Loucy (cell line): ENCODE data around the gene GP5.

ENCODE experiments used
- H2AFZ ChIP-seq: fragments of 200-600 bp; sonication (generic); 2 replicates; pipeline ENCODE4 v1.6.0; 2016; ENCODE audit warnings: antibody characterized with exemption, mild to moderate bottlenecking, low read length, moderate library complexity
- H3F3A ChIP-seq: fragments of 200-600 bp; 2 replicates; pipeline ENCODE4 v1.6.0; 2016; ENCODE audit warnings: antibody characterized with exemption, low read depth, mild to moderate bottlenecking
- H3K27me3 ChIP-seq: fragments of 200-600 bp; sonication (generic); 2 replicates; pipeline ENCODE4 v1.6.1; 2014; ENCODE audit warnings: low read length, mild to moderate bottlenecking; ENCODE audit not compliant: insufficient read depth, poor library complexity, severe bottlenecking
- H3K36me3 ChIP-seq: fragments of 200-600 bp; sonication (generic); 2 replicates; pipeline ENCODE4 v1.6.1; 2016; ENCODE audit warnings: low read length; ENCODE audit not compliant: insufficient read depth
- H3K4me1 ChIP-seq: fragments of 200-600 bp; sonication (generic); 2 replicates; pipeline ENCODE4 v1.5.1; 2014; ENCODE audit warnings: low read length, mild to moderate bottlenecking; ENCODE audit not compliant: insufficient read depth, poor library complexity, severe bottlenecking
- H3K4me2 ChIP-seq: fragments of 200-600 bp; sonication (generic); 2 replicates; pipeline ENCODE4 v1.6.0; 2014; ENCODE audit warnings: antibody characterized with exemption, low read length, low read depth, mild to moderate bottlenecking; ENCODE audit not compliant: poor library complexity, severe bottlenecking
- H3K4me3 ChIP-seq: fragments of 200-600 bp; sonication (generic); 2 replicates; pipeline ENCODE4 v1.5.1; 2014; ENCODE audit warnings: low read length, mild to moderate bottlenecking, mixed read lengths; ENCODE audit not compliant: poor library complexity, severe bottlenecking
- H3K79me2 ChIP-seq: fragments of 200-600 bp; sonication (generic); 2 replicates; pipeline ENCODE4 v1.6.1; 2014; ENCODE audit warnings: low read length; ENCODE audit not compliant: insufficient read depth
- H3K9ac ChIP-seq: fragments of 200-600 bp; sonication (generic); 2 replicates; pipeline ENCODE4 v1.6.0; 2014; ENCODE audit warnings: mild to moderate bottlenecking, low read depth, low read length, moderate library complexity; ENCODE audit not compliant: poor library complexity, severe bottlenecking
- H3K9me2 ChIP-seq: fragments of 200-600 bp; sonication (generic); replicated peaks from 2 replicates; pipeline ENCODE4 v1.6.1; 2016; ENCODE audit warnings: low read depth, low read length, mixed read lengths
- H3K9me3 ChIP-seq: fragments of 200-600 bp; sonication (generic); 2 replicates; pipeline ENCODE4 v1.6.1; 2014; ENCODE audit warnings: mild to moderate bottlenecking, antibody characterized with exemption, low read length, low read depth; ENCODE audit not compliant: insufficient read depth
- H4K20me1 ChIP-seq: fragments of 200-600 bp; sonication (generic); 2 replicates; pipeline ENCODE4 v1.6.0; 2014; ENCODE audit warnings: antibody characterized with exemption, low read length, mild to moderate bottlenecking; ENCODE audit not compliant: insufficient read depth, poor library complexity, severe bottlenecking
- CTCF ChIP-seq: fragments of 200-600 bp; sonication (generic); conservative IDR thresholded peaks from 2 replicates; pipeline ENCODE4 v1.5.1; 2014; ENCODE audit warnings: mild to moderate bottlenecking, antibody characterized with exemption, low read length
- EZH2phosphoT487 ChIP-seq: fragments of 200-600 bp; IDR thresholded peaks from 2 replicates; pipeline ENCODE4 v1.6.1; 2018; ENCODE audit warnings: antibody characterized with exemption, mild to moderate bottlenecking, moderate library complexity, borderline replicate concordance

GP5 gene

GRCh38 chr3:194370753-194371152, 28.3 kb downstream of the GP5 start:
- H3K4me2 ChIP-seq = no peak overlapping the region
- H3K4me3 ChIP-seq = no peak overlapping the region
- H3K4me1 ChIP-seq = no peaks in the 10 kb centered on the region
- no peaks in the 10 kb centered on the region for H3K9me2 ChIP-seq
- no peaks in the 10 kb centered on the region for H3K9me3 ChIP-seq
- H3K36me3 ChIP-seq = no peaks in the 10 kb centered on the region
- H3K79me2 ChIP-seq = no peaks in the 10 kb centered on the region
- no peak overlapping the region for H2AFZ ChIP-seq
- TF ChIP-seq CTCF (no peak), EZH2phosphoT487 (no peak)
- H4K20me1 ChIP-seq = no peaks in the 10 kb centered on the region
- H3K9ac ChIP-seq = no peak overlapping the region
- no peaks in the 10 kb centered on the region for H3K27me3 ChIP-seq
- no peaks in the 10 kb centered on the region for H3F3A ChIP-seq

GRCh38 chr3:194369522-194370279, 29.4 kb downstream of the GP5 start, which contains the start of gene LRRC15:
Gene LRRC15 (minus strand): TSS chr3:194369743. CDS start chr3:194361043, 8,700 bp downstream.
- Histone ChIP-seq H3K4me1 (no peaks in the 10 kb centered on the region), H2AFZ (no peak within 1 kb of the TSS), H3K27me3 (no peaks in the 10 kb centered on the region), H3K9ac (no peak within 1 kb of the TSS), H4K20me1 (no peaks in the 10 kb centered on the region), H3K4me3 (no peak within 1 kb of the TSS), H3F3A (no peaks in the 10 kb centered on the region), H3K9me2 (no peaks in the 10 kb centered on the region), H3K4me2 (no peak within 1 kb of the TSS), H3K79me2 (no peaks in the 10 kb centered on the region), H3K9me3 (no peaks in the 10 kb centered on the region), H3K36me3 (no peaks in the 10 kb centered on the region)
- TF ChIP-seq EZH2phosphoT487 (no peak), CTCF (no peak)

- no peaks in the 10 kb centered on the region for H3K79me2 ChIP-seq
- H3K9ac ChIP-seq = no peak overlapping the region
- no peaks in the 10 kb centered on the region for H3K27me3 ChIP-seq
- H3K36me3 ChIP-seq = no peaks in the 10 kb centered on the region
- H3K9me2 ChIP-seq = no peaks in the 10 kb centered on the region
- no peaks in the 10 kb centered on the region for H3K9me3 ChIP-seq
- no peaks in the 10 kb centered on the region for H4K20me1 ChIP-seq
- H3K4me2 ChIP-seq = no peak overlapping the region
- TF ChIP-seq CTCF (no peak), EZH2phosphoT487 (no peak)
- no peak overlapping the region for H2AFZ ChIP-seq
- no peak overlapping the region for H3K4me3 ChIP-seq
- no peaks in the 10 kb centered on the region for H3F3A ChIP-seq
- no peaks in the 10 kb centered on the region for H3K4me1 ChIP-seq
Observed at GRCh38 chr3:194368918-194369317, 30.1 kb downstream of the GP5 start.
